Activated CD8-positive, alpha-beta T cell treated with anti-CD3 and anti-CD28 coated beads for 36 hours (primary cell): ENCODE data around the gene PPP2R2C. TPM values are rescaled to one million over a fixed set of nuclear protein-coding genes. Genes with fewer than 3 reads are reported as not detected.

ENCODE experiments used
- ATAC-seq: fragments of 200-7000 bp; cut with Tn5 transposase; one replicate; pipeline ENCODE4 v1.10.0; 2021; ENCODE audit warnings: mild to moderate bottlenecking, moderate library complexity
- CTCF ChIA-PET: fragments of 350-600 bp; sonication (Branson Sonifier 250); formaldehyde crosslinking; loops from one replicate; lab custom pipeline; 2021; ENCODE audit warnings: antibody characterized with exemption; lab: Charles Lee
- POLR2A ChIA-PET: fragments of 350-600 bp; sonication (Branson Sonifier 250); formaldehyde crosslinking; loops from one replicate; lab custom pipeline; 2021; ENCODE audit warnings: antibody characterized with exemption; lab: Charles Lee
- DNase-seq: peaks from one replicate; pipeline ENCODE4 v3.0.0-alpha.2; 2020
- H3K27ac Mint-ChIP-seq: one replicate; pipeline ENCODE4 v1.8.0; 2021; ENCODE audit warnings: mild to moderate bottlenecking, mixed read lengths
- H3K27me3 Mint-ChIP-seq: one replicate; pipeline ENCODE4 v1.8.0; 2021; ENCODE audit warnings: mixed read lengths
- H3K36me3 Mint-ChIP-seq: one replicate; pipeline ENCODE4 v1.8.0; 2021; ENCODE audit warnings: low read depth, mixed read lengths
- H3K4me1 Mint-ChIP-seq: one replicate; pipeline ENCODE4 v1.8.0; 2021; ENCODE audit warnings: low read depth, mixed read lengths
- H3K4me3 Mint-ChIP-seq: one replicate; pipeline ENCODE4 v1.8.0; 2021; ENCODE audit warnings: mild to moderate bottlenecking, moderate library complexity, mixed read lengths
- H3K9me3 Mint-ChIP-seq: one replicate; pipeline ENCODE4 v1.8.0; 2021; ENCODE audit warnings: mixed read lengths
- CTCF ChIP-seq: fragments of 200-600 bp; IDR thresholded peaks from one replicate; pipeline ENCODE4 v1.8.0; 2022; ENCODE audit warnings: antibody characterized with exemption, mild to moderate bottlenecking
- intact Hi-C: fragments of 100-400 bp; cut with micrococcal nuclease; formaldehyde crosslinking; loops from one replicate; pipeline ENCODE4 v1.10.0; 2022
- total RNA-seq, 2 experiments: library from RNA; stranded (reverse); gene quantifications; one replicate each; pipeline ENCODE4 v1.2.3, GENCODE V29; 2021

PPP2R2C gene
- total RNA-seq, 2 experiments from 2014 or later = not detected

- H3K36me3 Mint-ChIP-seq = no peaks in the 10 kb centered on the region
- H3K9me3 Mint-ChIP-seq = no peaks in the 10 kb centered on the region
- ChIA-PET CTCF (interaction anchor here (3.1 kb wide), 1 partner anchor 14 kb away, joined by 14 read pairs; no protein-coding TSS in a partner anchor), POLR2A (no interaction called here)
- peaks cover 9% of the 10 kb centered on the region for H3K27me3 Mint-ChIP-seq
- intact Hi-C loops = no loop called here
- DNase-seq (no peak), ATAC-seq (no peak)
- H3K4me1 Mint-ChIP-seq = no peaks in the 10 kb centered on the region
- H3K4me3 Mint-ChIP-seq = no peak overlapping the region
- TF ChIP-seq CTCF = no peak
- H3K27ac Mint-ChIP-seq = no peak overlapping the region
These were observed 126.5 kb downstream of the PPP2R2C start for GRCh38 chr4:6345866-6346265.

GRCh38 chr4:6345096-6345830 is 127.2 kb downstream of the PPP2R2C start:
- Mint-ChIP-seq H3K9me3 (no peaks in the 10 kb centered on the region), H3K4me3 (no peak overlapping the region), H3K36me3 (no peaks in the 10 kb centered on the region), H3K27me3 (peaks cover 14% of the 10 kb centered on the region), H3K4me1 (no peaks in the 10 kb centered on the region), H3K27ac (no peak overlapping the region)
- POLR2A ChIA-PET = no interaction called here
- intact Hi-C loops = no loop called here
- no peak for DNase-seq
- no peak for ATAC-seq
- CTCF ChIA-PET = interaction anchor here (1.2 to 3.1 kb wide), 4 partner anchors 14 to 95 kb away, joined by 3 to 14 read pairs (median 3); no protein-coding TSS in a partner anchor
- no peak for TF ChIP-seq CTCF

- Mint-ChIP-seq H3K4me3 (no peak overlapping the region), H3K36me3 (no peaks in the 10 kb centered on the region), H3K27ac (no peak overlapping the region), H3K4me1 (no peaks in the 10 kb centered on the region), H3K27me3 (peaks cover 21% of the 10 kb centered on the region), H3K9me3 (no peaks in the 10 kb centered on the region)
- TF ChIP-seq CTCF = no peak
- POLR2A ChIA-PET = no interaction called here
- DNase-seq (no peak), ATAC-seq (no peak)
- CTCF ChIA-PET = interaction anchor here (1.2 to 3.1 kb wide), 4 partner anchors 10 to 93 kb away, joined by 3 to 14 read pairs (median 3); no protein-coding TSS in a partner anchor
- intact Hi-C loops = no loop called here
These were observed 128.4 kb downstream of the PPP2R2C start for GRCh38 chr4:6343939-6344408.

GRCh38 chr4:6342530-6343293 is 129.7 kb downstream of the PPP2R2C start:
- DNase-seq (no peak), ATAC-seq (no peak)
- TF ChIP-seq CTCF = no peak
- CTCF ChIA-PET = interaction anchor here (1.2 to 3.1 kb wide), 4 partner anchors 9 to 15 kb away, joined by 3 to 14 read pairs (median 11); no protein-coding TSS in a partner anchor
- Mint-ChIP-seq H3K4me3 (no peak overlapping the region), H3K27ac (no peak overlapping the region), H3K9me3 (no peaks in the 10 kb centered on the region), H3K36me3 (no peaks in the 10 kb centered on the region), H3K27me3 (peaks cover 29% of the 10 kb centered on the region), H3K4me1 (peaks cover 10% of the 10 kb centered on the region)
- POLR2A ChIA-PET = no interaction called here
- intact Hi-C loops = no loop called here
